ENCODE results near the gene GNPTG. TPM values are rescaled to one million over a fixed set of nuclear protein-coding genes. Genes with fewer than 3 reads are reported as not detected.

The GNPTG gene
- total and polyA plus RNA-seq, 9 of the 15 experiments (the other 6 are each of a cell fraction or from before 2014, with no cell fraction given): 0.69 to 33.3 (median 13.6) TPM

DNA sequence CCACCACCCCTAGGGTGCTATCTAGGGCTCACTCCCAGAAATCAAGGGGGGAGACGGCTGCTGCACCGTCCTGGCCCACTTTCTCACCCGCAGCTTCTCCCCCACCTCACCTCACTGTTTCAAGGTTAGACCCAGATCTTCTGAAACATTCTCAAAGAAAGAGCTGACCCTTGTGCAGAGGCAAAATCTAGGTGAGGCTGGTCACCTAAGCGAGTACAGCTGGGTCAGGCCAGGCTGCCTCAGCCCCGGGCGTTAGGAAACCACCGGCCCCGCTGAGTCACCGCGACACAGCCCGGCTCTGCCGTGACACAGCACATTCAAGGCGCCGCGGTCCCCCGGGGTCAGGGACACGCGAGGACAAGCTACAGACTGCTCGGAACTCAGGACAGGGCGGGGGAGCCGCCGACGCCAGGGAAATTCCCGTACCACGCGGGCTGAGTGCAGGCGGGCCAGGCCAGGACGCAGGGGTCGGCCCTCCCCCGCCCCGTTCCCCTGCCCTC is 27.1 kb downstream of the GNPTG start (continued):
- TF ChIP-seq PRPF4 (IDR thresholded peaks at IDR 0.05; ENCODE audit: insufficient read depth, low read depth, low read length, poor library complexity, severe bottlenecking): no peak
- no peak for TF ChIP-seq ETV6 (IDR thresholded peaks at IDR 0.05; ENCODE audit: borderline replicate concordance in 1 of 2, low read depth in 2 of 2, low read length in 1 of 2)
- no peak for TF ChIP-seq ETV6 (CRISPR knock-in tag; IDR thresholded peaks at IDR 0.05; ENCODE audit: borderline replicate concordance)
- TF ChIP-seq ZNF589 (CRISPR knock-in tag; IDR thresholded peaks at IDR 0.05; ENCODE audit: low read depth): no peak
- no peak for TF ChIP-seq HMG20B (CRISPR knock-in tag; IDR thresholded peaks at IDR 0.05)
- TF ChIP-seq, protein P1, sequence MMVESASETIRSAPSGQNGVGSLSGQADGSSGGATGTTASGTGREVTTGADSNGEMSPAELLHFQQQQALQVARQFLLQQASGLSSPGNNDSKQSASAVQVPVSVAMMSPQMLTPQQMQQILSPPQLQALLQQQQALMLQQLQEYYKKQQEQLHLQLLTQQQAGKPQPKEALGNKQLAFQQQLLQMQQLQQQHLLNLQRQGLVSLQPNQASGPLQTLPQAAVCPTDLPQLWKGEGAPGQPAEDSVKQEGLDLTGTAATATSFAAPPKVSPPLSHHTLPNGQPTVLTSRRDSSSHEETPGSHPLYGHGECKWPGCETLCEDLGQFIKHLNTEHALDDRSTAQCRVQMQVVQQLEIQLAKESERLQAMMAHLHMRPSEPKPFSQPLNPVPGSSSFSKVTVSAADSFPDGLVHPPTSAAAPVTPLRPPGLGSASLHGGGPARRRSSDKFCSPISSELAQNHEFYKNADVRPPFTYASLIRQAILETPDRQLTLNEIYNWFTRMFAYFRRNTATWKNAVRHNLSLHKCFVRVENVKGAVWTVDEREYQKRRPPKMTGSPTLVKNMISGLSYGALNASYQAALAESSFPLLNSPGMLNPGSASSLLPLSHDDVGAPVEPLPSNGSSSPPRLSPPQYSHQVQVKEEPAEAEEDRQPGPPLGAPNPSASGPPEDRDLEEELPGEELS (CRISPR knock-in tag; IDR thresholded peaks at IDR 0.05; ENCODE audit: borderline replicate concordance): no peak
- TF ChIP-seq SMAD4 (CRISPR knock-in tag; conservative IDR thresholded peaks at IDR 0.05): peak; percentile 93
- TF ChIP-seq ZNF766 (CRISPR knock-in tag; conservative IDR thresholded peaks at IDR 0.05): peak; percentile 47; the same call in 1 of the 2 replicates
- no peak for TF ChIP-seq NCOA4 (IDR thresholded peaks at IDR 0.05; ENCODE audit: partially characterized antibody)
- TF ChIP-seq SREBF2 (CRISPR knock-in tag; IDR thresholded peaks at IDR 0.05): 0 out of 2 replicates have a peak, but pooled peaks have one; percentile 55
- peak; percentile 39 for TF ChIP-seq TAF1 (IDR thresholded peaks at IDR 0.05; ENCODE audit: control insufficient read depth, extremely low read depth, insufficient read depth, low read length, severe bottlenecking)
- TF ChIP-seq, protein P2, sequence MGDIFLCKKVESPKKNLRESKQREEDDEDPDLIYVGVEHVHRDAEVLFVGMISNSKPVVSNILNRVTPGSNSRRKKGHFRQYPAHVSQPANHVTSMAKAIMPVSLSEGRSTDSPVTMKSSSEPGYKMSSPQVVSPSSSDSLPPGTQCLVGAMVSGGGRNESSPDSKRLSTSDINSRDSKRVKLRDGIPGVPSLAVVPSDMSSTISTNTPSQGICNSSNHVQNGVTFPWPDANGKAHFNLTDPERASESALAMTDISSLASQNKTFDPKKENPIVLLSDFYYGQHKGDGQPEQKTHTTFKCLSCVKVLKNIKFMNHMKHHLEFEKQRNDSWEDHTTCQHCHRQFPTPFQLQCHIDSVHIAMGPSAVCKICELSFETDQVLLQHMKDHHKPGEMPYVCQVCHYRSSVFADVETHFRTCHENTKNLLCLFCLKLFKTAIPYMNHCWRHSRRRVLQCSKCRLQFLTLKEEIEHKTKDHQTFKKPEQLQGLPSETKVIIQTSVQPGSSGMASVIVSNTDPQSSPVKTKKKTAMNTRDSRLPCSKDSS (IDR thresholded peaks at IDR 0.05; ENCODE audit: low read depth, partially characterized antibody): no peak
- TF ChIP-seq, protein P3, sequence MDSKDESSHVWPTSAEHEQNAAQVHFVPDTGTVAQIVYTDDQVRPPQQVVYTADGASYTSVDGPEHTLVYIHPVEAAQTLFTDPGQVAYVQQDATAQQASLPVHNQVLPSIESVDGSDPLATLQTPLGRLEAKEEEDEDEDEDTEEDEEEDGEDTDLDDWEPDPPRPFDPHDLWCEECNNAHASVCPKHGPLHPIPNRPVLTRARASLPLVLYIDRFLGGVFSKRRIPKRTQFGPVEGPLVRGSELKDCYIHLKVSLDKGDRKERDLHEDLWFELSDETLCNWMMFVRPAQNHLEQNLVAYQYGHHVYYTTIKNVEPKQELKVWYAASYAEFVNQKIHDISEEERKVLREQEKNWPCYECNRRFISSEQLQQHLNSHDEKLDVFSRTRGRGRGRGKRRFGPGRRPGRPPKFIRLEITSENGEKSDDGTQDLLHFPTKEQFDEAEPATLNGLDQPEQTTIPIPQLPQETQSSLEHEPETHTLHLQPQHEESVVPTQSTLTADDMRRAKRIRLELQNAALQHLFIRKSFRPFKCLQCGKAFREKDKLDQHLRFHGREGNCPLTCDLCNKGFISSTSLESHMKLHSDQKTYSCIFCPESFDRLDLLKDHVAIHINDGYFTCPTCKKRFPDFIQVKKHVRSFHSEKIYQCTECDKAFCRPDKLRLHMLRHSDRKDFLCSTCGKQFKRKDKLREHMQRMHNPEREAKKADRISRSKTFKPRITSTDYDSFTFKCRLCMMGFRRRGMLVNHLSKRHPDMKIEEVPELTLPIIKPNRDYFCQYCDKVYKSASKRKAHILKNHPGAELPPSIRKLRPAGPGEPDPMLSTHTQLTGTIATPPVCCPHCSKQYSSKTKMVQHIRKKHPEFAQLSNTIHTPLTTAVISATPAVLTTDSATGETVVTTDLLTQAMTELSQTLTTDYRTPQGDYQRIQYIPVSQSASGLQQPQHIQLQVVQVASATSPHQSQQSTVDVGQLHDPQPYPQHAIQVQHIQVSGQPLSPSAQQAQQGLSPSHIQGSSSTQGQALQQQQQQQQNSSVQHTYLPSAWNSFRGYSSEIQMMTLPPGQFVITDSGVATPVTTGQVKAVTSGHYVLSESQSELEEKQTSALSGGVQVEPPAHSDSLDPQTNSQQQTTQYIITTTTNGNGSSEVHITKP (IDR thresholded peaks at IDR 0.05; ENCODE audit: partially characterized antibody): peak; percentile 54
- TF ChIP-seq, protein P4, sequence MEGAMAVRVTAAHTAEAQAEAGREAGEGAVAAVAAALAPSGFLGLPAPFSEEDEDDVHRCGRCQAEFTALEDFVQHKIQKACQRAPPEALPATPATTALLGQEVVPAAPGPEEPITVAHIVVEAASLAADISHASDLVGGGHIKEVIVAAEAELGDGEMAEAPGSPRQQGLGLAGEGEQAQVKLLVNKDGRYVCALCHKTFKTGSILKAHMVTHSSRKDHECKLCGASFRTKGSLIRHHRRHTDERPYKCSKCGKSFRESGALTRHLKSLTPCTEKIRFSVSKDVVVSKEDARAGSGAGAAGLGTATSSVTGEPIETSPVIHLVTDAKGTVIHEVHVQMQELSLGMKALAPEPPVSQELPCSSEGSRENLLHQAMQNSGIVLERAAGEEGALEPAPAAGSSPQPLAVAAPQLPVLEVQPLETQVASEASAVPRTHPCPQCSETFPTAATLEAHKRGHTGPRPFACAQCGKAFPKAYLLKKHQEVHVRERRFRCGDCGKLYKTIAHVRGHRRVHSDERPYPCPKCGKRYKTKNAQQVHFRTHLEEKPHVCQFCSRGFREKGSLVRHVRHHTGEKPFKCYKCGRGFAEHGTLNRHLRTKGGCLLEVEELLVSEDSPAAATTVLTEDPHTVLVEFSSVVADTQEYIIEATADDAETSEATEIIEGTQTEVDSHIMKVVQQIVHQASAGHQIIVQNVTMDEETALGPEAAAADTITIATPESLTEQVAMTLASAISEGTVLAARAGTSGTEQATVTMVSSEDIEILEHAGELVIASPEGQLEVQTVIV (CRISPR knock-in tag; IDR thresholded peaks at IDR 0.05; ENCODE audit: borderline replicate concordance): no peak
- TF ChIP-seq, protein P5, sequence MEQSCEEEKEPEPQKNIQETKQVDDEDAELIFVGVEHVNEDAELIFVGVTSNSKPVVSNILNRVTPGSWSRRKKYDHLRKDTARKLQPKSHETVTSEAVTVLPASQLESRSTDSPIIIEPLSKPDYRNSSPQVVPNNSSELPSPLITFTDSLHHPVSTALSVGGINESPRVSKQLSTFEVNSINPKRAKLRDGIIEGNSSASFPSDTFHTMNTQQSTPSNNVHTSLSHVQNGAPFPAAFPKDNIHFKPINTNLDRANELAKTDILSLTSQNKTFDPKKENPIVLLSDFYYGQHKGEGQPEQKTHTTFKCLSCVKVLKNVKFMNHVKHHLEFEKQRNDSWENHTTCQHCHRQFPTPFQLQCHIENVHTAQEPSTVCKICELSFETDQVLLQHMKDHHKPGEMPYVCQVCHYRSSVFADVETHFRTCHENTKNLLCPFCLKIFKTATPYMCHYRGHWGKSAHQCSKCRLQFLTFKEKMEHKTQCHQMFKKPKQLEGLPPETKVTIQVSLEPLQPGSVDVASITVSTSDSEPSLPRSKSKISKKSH (CRISPR knock-in tag; IDR thresholded peaks at IDR 0.05): no peak
